GM23338 (cell line): Measurements from ENCODE around the gene BBX. TPM values are rescaled to one million over a fixed set of nuclear protein-coding genes. Genes with fewer than 3 reads are reported as not detected.
A peak's percentile ranks its signal among the peaks of the same experiment; 100 is the strongest.

Source experiments
- ATAC-seq: fragments of 200-7000 bp; cut with Tn5 transposase; 3 replicates; pipeline ENCODE4 v1.9.1; 2020
- DNase-seq: peaks from one replicate; pipeline ENCODE4 v3.0.0-alpha.2; 2015; ENCODE audit warnings: low spot score
- H2AFZ ChIP-seq: fragments of 200-600 bp; sonication (generic); 2 replicates; pipeline ENCODE4 v1.8.0; 2016; ENCODE audit warnings: antibody characterized with exemption, mild to moderate bottlenecking, moderate library complexity
- H3F3A ChIP-seq: fragments of 200-600 bp; sonication (generic); replicated peaks from 2 replicates; pipeline ENCODE4 v1.8.0; 2017; ENCODE audit warnings: antibody characterized with exemption, mixed run types, low read depth
- H3K27ac ChIP-seq: fragments of 200-600 bp; sonication (generic); 2 replicates; pipeline ENCODE4 v1.6.1; 2016; ENCODE audit warnings: low read depth
- H3K27me3 ChIP-seq: fragments of 200-600 bp; sonication (generic); 2 replicates; pipeline ENCODE4 v1.8.0; 2016; ENCODE audit warnings: mild to moderate bottlenecking, mixed run types, moderate library complexity; ENCODE audit not compliant: insufficient read depth
- H3K36me3 ChIP-seq: fragments of 200-600 bp; sonication (generic); 2 replicates; pipeline ENCODE4 v1.8.0; 2016; ENCODE audit warnings: mild to moderate bottlenecking; ENCODE audit not compliant: insufficient read depth
- H3K4me1 ChIP-seq: fragments of 200-600 bp; sonication (generic); 2 replicates; pipeline ENCODE4 v1.8.0; 2016; ENCODE audit warnings: mild to moderate bottlenecking, moderate library complexity; ENCODE audit not compliant: insufficient read depth
- H3K4me2 ChIP-seq: fragments of 200-600 bp; sonication (generic); 2 replicates; pipeline ENCODE4 v1.7.1; 2017; ENCODE audit warnings: mixed run types
- H3K4me3 ChIP-seq: fragments of 200-600 bp; sonication (generic); 2 replicates; pipeline ENCODE4 v1.6.1; 2016; ENCODE audit warnings: mixed run types
- H3K79me2 ChIP-seq: fragments of 200-600 bp; sonication (generic); replicated peaks from 2 replicates; pipeline ENCODE4 v1.8.0; 2017; ENCODE audit warnings: mild to moderate bottlenecking; ENCODE audit not compliant: insufficient read depth
- H3K9me2 ChIP-seq: fragments of 200-600 bp; sonication (generic); 2 replicates; pipeline ENCODE4 v1.8.0; 2017; ENCODE audit not compliant: insufficient read depth
- H4K20me1 ChIP-seq: fragments of 200-600 bp; sonication (generic); replicated peaks from 2 replicates; pipeline ENCODE4 v1.8.0; 2017; ENCODE audit warnings: mild to moderate bottlenecking; ENCODE audit not compliant: insufficient read depth
- H3K27ac Mint-ChIP-seq: 2 replicates; pipeline ENCODE4 v1.8.0; 2020; ENCODE audit warnings: inconsistent platforms, mild to moderate bottlenecking, moderate library complexity, mixed read lengths
- H3K27me3 Mint-ChIP-seq: 3 replicates; pipeline ENCODE4 v1.8.0; 2022; ENCODE audit warnings: low read depth, mild to moderate bottlenecking, moderate library complexity, mixed read lengths, inconsistent platforms; ENCODE audit not compliant: insufficient read depth, poor library complexity
- H3K36me3 Mint-ChIP-seq: 3 replicates; pipeline ENCODE4 v1.8.0; 2021; ENCODE audit warnings: low read depth, mild to moderate bottlenecking, inconsistent platforms, moderate library complexity, mixed read lengths
- H3K4me1 Mint-ChIP-seq: 3 replicates; pipeline ENCODE4 v1.8.0; 2020; ENCODE audit warnings: mild to moderate bottlenecking, inconsistent platforms, mixed read lengths
- H3K4me3 Mint-ChIP-seq: 3 replicates; pipeline ENCODE4 v1.8.0; 2021; ENCODE audit warnings: moderate library complexity, mild to moderate bottlenecking, inconsistent platforms, mixed read lengths
- H3K9me3 Mint-ChIP-seq: 3 replicates; pipeline ENCODE4 v1.8.0; 2020; ENCODE audit warnings: moderate library complexity, mild to moderate bottlenecking, inconsistent platforms, mixed read lengths
- CREB1 ChIP-seq: fragments of 250-450 bp; sonication (Bioruptor Pico); IDR thresholded peaks from 2 replicates; pipeline ENCODE4 v1.5.0; 2020; ENCODE audit warnings: low read depth, mild to moderate bottlenecking, moderate library complexity
- EZH2 ChIP-seq: fragments of 200-600 bp; sonication (generic); IDR thresholded peaks from one replicate; pipeline ENCODE4 v1.8.0; 2017; ENCODE audit warnings: antibody characterized with exemption, mild to moderate bottlenecking, low read depth; ENCODE audit not compliant: unreplicated experiment
- NANOG ChIP-seq: IDR thresholded peaks from 2 replicates; pipeline ENCODE4 v1.6.1; 2016; ENCODE audit warnings: antibody characterized with exemption, borderline replicate concordance
- STAT1 ChIP-seq: IDR thresholded peaks from one replicate; pipeline ENCODE4 v1.6.1; 2016; ENCODE audit warnings: antibody characterized with exemption; ENCODE audit not compliant: unreplicated experiment
- ZNF114 ChIP-seq: fragments of 250-450 bp; sonication (Bioruptor Pico); IDR thresholded peaks from 2 replicates; pipeline ENCODE4 v1.5.0; 2020; ENCODE audit warnings: mild to moderate bottlenecking, moderate library complexity
- ZNF331 ChIP-seq: fragments of 250-450 bp; sonication (Bioruptor Pico); IDR thresholded peaks from 2 replicates; pipeline ENCODE4 v1.5.0; 2020; ENCODE audit warnings: low read depth, mild to moderate bottlenecking, moderate library complexity
- polyA plus RNA-seq: library from polyadenylated mRNA; unstranded; fragments of >200 nt; fragmentation: Nextera tagmentation; extraction: Ambion mirVana; gene quantifications from 2 replicates; pipeline ENCODE4 v1.2.1, GENCODE V29; 2016
- total RNA-seq: library from RNA; depleted of rRNA; stranded (reverse); fragments of >200 nt; shearing (Covaris generic); gene quantifications from 2 replicates; pipeline ENCODE4 v1.2.3, GENCODE V29; 2014
- TF ChIP-seq, protein P1 (sequence below): IDR thresholded peaks from 2 replicates; pipeline ENCODE4 v1.6.1; 2016; ENCODE audit warnings: antibody characterized with exemption
- TF ChIP-seq, protein P2 (sequence below): IDR thresholded peaks from one replicate; pipeline ENCODE4 v1.6.1; 2018; ENCODE audit warnings: antibody characterized with exemption; ENCODE audit not compliant: unreplicated experiment

The BBX gene
- total and polyA plus RNA-seq, 2 experiments from 2014 or later: 35.2 to 44.1 TPM

GRCh38 chr3:107670986-107671385, 148.2 kb downstream of the BBX start:
- Histone ChIP-seq H3K79me2 (peaks cover 8% of the 10 kb centered on the region; the same call in 1 of the 2 replicates), H4K20me1 (no peaks in the 10 kb centered on the region), H3K4me2 (no peak overlapping the region), H3K27me3 (no peaks in the 10 kb centered on the region), H3K36me3 (no peaks in the 10 kb centered on the region), H2AFZ (no peak overlapping the region), H3K4me1 (peaks cover 16% of the 10 kb centered on the region), H3K9me2 (no peaks in the 10 kb centered on the region), H3K4me3 (no peak overlapping the region), H3K27ac (no peak overlapping the region), H3F3A (no peaks in the 10 kb centered on the region)
- Mint-ChIP-seq H3K4me3 (no peak overlapping the region), H3K36me3 (no peaks in the 10 kb centered on the region), H3K27me3 (no peaks in the 10 kb centered on the region), H3K27ac (no peak overlapping the region; the same call in 1 of the 2 replicates), H3K4me1 (peaks cover 17% of the 10 kb centered on the region), H3K9me3 (no peaks in the 10 kb centered on the region)
- ATAC-seq: no peak
- no peak for DNase-seq
- TF ChIP-seq ZNF114 (CRISPR knock-in tag) (no peak), EZH2 (no peak), NANOG (no peak), ZNF331 (CRISPR knock-in tag) (no peak)
- TF ChIP-seq, protein P1, sequence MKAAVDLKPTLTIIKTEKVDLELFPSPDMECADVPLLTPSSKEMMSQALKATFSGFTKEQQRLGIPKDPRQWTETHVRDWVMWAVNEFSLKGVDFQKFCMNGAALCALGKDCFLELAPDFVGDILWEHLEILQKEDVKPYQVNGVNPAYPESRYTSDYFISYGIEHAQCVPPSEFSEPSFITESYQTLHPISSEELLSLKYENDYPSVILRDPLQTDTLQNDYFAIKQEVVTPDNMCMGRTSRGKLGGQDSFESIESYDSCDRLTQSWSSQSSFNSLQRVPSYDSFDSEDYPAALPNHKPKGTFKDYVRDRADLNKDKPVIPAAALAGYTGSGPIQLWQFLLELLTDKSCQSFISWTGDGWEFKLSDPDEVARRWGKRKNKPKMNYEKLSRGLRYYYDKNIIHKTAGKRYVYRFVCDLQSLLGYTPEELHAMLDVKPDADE: no peak

DNA sequence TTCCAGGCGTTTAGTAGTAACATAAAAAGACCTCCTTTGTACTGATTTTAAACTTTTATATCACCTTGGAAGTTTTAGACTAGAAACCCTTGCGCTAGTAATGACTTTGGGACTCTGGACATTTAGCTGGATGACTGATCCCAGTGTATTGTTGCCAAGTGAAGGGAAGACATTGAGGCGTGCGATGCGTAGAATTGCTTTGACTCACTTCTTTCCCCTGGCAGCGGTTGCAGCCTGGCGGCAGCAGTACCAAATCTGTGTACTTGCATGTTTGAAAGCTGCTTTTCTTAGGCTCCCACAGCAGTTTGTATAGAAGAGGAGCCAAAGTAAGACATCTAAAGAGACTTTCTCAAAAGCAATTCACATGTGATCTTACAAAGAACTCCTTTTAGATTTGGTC, 151.6 kb downstream of the BBX start:
- Mint-ChIP-seq H3K27ac (peak overlapping the region; percentile 44), H3K4me1 (peaks cover 4% of the 10 kb centered on the region; the same call in 2 of the 3 replicates), H3K4me3 (no peak overlapping the region), H3K9me3 (no peaks in the 10 kb centered on the region), H3K36me3 (no peaks in the 10 kb centered on the region), H3K27me3 (no peaks in the 10 kb centered on the region)
- Histone ChIP-seq H3K79me2 (no peaks in the 10 kb centered on the region), H3K36me3 (no peaks in the 10 kb centered on the region), H3F3A (no peaks in the 10 kb centered on the region), H3K4me2 (no peak overlapping the region), H4K20me1 (no peaks in the 10 kb centered on the region), H3K27ac (no peak overlapping the region), H3K4me3 (no peak overlapping the region), H3K27me3 (no peaks in the 10 kb centered on the region), H2AFZ (no peak overlapping the region), H3K9me2 (no peaks in the 10 kb centered on the region), H3K4me1 (no peaks in the 10 kb centered on the region)
- no peak for TF ChIP-seq CREB1 (CRISPR knock-in tag)
- DNase-seq: no peak
- ATAC-seq: no peak

DNA sequence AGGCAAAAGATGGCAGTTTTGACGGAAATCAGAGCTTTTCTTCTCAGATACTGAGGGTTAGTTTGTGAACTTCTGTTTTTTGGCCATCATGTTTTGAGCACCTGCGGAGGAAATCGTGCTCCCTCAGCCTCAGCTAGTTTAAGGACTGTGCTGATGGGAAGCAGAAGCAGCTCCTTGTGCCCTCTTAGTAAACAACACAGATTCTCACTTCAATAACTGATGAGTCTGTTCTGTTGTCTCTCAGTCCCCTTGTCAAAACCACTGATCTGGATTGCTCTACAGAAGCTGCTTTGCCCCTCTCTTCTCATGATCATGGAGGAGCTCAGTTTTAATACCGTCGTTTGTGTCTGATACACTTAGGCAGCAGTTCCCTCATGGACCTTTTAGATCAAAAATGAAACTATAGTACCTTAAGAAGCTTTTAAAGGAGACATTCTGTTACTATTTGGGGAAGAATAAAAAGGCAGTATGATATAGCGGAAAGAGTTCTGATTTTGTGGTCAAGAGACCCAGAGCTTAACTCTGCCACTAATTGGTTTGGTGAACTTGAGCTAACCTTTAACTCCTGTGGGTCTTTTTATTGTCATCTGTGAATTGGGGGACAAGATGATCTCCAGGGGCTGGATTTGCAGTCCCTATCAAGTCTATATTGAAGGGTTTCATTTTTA, 152.6 kb downstream of the BBX start:
- no peaks in the 10 kb centered on the region for H3K9me3 Mint-ChIP-seq
- TF ChIP-seq, protein P2, sequence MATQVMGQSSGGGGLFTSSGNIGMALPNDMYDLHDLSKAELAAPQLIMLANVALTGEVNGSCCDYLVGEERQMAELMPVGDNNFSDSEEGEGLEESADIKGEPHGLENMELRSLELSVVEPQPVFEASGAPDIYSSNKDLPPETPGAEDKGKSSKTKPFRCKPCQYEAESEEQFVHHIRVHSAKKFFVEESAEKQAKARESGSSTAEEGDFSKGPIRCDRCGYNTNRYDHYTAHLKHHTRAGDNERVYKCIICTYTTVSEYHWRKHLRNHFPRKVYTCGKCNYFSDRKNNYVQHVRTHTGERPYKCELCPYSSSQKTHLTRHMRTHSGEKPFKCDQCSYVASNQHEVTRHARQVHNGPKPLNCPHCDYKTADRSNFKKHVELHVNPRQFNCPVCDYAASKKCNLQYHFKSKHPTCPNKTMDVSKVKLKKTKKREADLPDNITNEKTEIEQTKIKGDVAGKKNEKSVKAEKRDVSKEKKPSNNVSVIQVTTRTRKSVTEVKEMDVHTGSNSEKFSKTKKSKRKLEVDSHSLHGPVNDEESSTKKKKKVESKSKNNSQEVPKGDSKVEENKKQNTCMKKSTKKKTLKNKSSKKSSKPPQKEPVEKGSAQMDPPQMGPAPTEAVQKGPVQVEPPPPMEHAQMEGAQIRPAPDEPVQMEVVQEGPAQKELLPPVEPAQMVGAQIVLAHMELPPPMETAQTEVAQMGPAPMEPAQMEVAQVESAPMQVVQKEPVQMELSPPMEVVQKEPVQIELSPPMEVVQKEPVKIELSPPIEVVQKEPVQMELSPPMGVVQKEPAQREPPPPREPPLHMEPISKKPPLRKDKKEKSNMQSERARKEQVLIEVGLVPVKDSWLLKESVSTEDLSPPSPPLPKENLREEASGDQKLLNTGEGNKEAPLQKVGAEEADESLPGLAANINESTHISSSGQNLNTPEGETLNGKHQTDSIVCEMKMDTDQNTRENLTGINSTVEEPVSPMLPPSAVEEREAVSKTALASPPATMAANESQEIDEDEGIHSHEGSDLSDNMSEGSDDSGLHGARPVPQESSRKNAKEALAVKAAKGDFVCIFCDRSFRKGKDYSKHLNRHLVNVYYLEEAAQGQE: no peak
- TF ChIP-seq, protein P1: no peak
- TF ChIP-seq STAT1: no peak
- no peak for TF ChIP-seq NANOG
- H3K4me1 Mint-ChIP-seq: peaks cover 3% of the 10 kb centered on the region; the same call in 2 of the 3 replicates
- H3F3A ChIP-seq: no peaks in the 10 kb centered on the region
- no peak overlapping the region for H3K4me3 Mint-ChIP-seq
- H3K4me1 ChIP-seq: no peaks in the 10 kb centered on the region
- H4K20me1 ChIP-seq: no peaks in the 10 kb centered on the region
- H3K4me3 ChIP-seq: no peak overlapping the region
- ATAC-seq: no peak
- H3K36me3 Mint-ChIP-seq: peaks cover 3% of the 10 kb centered on the region; the same call in 1 of the 3 replicates
- no peaks in the 10 kb centered on the region for H3K79me2 ChIP-seq
- no peak overlapping the region for H3K4me2 ChIP-seq
- H3K36me3 ChIP-seq: no peaks in the 10 kb centered on the region
- no peaks in the 10 kb centered on the region for H3K27me3 ChIP-seq
- no peak overlapping the region for H2AFZ ChIP-seq
- H3K27me3 Mint-ChIP-seq: no peaks in the 10 kb centered on the region
- no peak for DNase-seq
- H3K9me2 ChIP-seq: no peaks in the 10 kb centered on the region
- H3K27ac Mint-ChIP-seq: no peak overlapping the region
- H3K27ac ChIP-seq: no peak overlapping the region
